GM10248 (cell line): ENCODE data around the gene PIWIL1.

Experiments used
- CTCF ChIA-PET: fragments of 300-600 bp; sonication (Branson Sonifier 250); formaldehyde crosslinking; extraction: SDS; loops from one replicate; lab custom pipeline; 2021; ENCODE audit warnings: antibody characterized with exemption; lab: Yijun Ruan, JAX
- POLR2A ChIA-PET: fragments of 350-650 bp; sonication (Branson Sonifier 250); formaldehyde crosslinking; extraction: SDS; loops from one replicate; lab custom pipeline; 2020; ENCODE audit warnings: antibody characterized with exemption; lab: Yijun Ruan, JAX
- DNase-seq: peaks from one replicate; pipeline ENCODE4 v3.0.0; 2012; ENCODE audit errors: extremely low spot score
- CTCF ChIP-seq: IDR thresholded peaks from 2 replicates; pipeline ENCODE4 v1.5.1; 2012; ENCODE audit warnings: mild to moderate bottlenecking, low read depth; ENCODE audit errors: extremely low read depth, missing control alignments, control extremely low read depth

The PIWIL1 gene

GRCh38 chr12:130413909-130414308 lies 76.2 kb downstream of the PIWIL1 start:
- DNase-seq: no peak
- no peak for TF ChIP-seq CTCF
- CTCF ChIA-PET: no interaction called here

DNA sequence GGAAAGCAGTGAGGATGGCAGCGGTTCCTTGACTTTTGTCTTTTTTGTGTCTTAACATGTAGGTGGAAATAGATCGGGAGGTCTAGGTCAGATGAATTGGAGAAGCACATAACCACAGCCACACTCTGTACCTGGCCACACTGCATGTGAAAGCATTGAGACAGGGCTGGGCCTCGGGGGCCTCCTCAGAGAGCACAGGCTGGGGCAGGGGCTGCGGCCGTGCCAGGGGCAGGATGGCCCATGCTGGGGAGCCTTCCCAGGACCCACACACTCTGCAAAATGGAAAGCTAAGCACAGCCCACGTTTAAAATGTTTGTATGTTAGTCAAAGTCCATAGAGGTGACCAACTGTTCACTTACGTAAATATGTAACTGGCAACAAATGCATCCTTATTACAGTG lies 76.7 kb downstream of the PIWIL1 start:
- CTCF ChIA-PET: interaction anchor here (0.8 kb wide), 1 partner anchor 21 kb away, joined by 3 read pairs; no protein-coding TSS in a partner anchor
- no peak for DNase-seq
- TF ChIP-seq CTCF: no peak
- POLR2A ChIA-PET: no interaction called here

More at GRCh38 chr12:130413909-130414308, 76.2 kb downstream of the PIWIL1 start:
- POLR2A ChIA-PET: no interaction called here

DNA sequence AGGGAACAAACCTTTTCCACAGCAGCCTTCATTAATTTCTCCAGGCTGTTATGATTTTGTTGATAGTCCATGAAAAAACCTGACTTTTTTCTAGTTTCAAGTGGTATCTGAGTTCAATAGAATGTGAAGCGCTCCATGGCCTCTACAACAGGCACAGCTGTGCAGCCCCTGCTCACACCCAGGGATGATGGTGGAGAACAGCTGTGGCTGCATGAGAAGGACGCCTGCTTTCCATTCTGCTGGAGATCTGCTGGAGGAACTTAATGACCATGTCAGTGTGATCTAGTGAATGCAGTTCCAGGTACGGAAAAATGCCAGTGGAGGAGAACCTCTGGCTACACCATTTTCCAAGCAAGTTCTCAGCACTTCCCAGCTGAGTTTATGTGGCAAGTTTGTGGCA lies 80.6 kb downstream of the PIWIL1 start:
- ChIA-PET CTCF (no interaction called here), POLR2A (no interaction called here)
- TF ChIP-seq CTCF: no peak
- DNase-seq: no peak

DNA sequence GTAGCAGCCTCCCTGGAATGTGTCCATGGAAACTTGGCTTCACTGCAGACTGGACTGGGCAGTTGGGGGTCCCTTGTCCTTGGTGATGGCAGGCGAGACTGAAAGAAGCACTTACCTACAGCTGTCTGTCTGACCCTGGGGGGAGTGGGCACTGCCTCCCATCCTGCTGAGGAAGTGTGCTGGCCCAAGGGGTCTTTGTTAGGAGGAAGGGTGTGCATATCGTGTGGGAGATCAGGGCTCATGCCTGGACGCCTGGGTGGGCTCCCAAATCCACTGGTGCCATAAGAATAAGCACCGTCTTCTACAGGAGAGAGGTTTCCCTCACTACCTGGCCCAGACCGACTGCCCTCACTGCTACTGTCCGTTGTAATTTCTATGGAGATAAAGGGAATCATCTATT lies 81.4 kb downstream of the PIWIL1 start:
- ChIA-PET POLR2A (no interaction called here), CTCF (no interaction called here)
- no peak for DNase-seq
- no peak for TF ChIP-seq CTCF

DNA sequence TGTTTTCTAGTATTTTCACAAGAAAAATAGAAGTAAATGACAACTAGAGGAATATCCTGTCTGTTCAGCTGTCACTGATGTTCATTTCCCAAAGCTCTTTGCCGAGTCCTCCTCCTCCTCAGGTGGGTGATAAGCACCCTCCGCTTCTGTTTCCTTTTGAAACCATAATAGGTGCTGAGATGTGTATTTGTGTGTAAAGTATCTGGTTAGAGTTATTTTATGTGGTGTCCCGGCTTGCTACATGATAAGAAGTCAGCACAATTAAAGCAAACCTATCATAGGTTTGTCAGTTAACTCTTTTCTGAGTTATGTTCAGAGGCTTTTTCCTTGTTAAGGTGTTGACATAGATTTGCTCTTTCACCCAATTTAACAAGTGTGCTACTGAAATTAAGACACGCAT lies 82.4 kb downstream of the PIWIL1 start:
- CTCF ChIA-PET: no interaction called here
- no peak for DNase-seq
- no peak for TF ChIP-seq CTCF
- POLR2A ChIA-PET: no interaction called here

GRCh38 chr12:130421896-130422295 lies 84.2 kb downstream of the PIWIL1 start:
- no peak for TF ChIP-seq CTCF
- ChIA-PET POLR2A (no interaction called here), CTCF (interaction anchor here (1.4 kb wide), 1 partner anchor 10 kb away, joined by 3 read pairs; no protein-coding TSS in a partner anchor)
- no peak for DNase-seq
